ENCODE data around the gene TRIM67.

- no peak for TF ChIP-seq POLR2A (IDR thresholded peaks at IDR 0.05)
- TF ChIP-seq, protein P1, sequence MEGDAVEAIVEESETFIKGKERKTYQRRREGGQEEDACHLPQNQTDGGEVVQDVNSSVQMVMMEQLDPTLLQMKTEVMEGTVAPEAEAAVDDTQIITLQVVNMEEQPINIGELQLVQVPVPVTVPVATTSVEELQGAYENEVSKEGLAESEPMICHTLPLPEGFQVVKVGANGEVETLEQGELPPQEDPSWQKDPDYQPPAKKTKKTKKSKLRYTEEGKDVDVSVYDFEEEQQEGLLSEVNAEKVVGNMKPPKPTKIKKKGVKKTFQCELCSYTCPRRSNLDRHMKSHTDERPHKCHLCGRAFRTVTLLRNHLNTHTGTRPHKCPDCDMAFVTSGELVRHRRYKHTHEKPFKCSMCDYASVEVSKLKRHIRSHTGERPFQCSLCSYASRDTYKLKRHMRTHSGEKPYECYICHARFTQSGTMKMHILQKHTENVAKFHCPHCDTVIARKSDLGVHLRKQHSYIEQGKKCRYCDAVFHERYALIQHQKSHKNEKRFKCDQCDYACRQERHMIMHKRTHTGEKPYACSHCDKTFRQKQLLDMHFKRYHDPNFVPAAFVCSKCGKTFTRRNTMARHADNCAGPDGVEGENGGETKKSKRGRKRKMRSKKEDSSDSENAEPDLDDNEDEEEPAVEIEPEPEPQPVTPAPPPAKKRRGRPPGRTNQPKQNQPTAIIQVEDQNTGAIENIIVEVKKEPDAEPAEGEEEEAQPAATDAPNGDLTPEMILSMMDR (IDR thresholded peaks at IDR 0.05) = no peak
Observed at GRCh38 chr1:231177226-231177625, 15.4 kb downstream of the TRIM67 start.
